GM08714 (cell line): ENCODE data around the gene INSIG1.

Experiments used
- H3K4me3 ChIP-seq: fragments of 200-500 bp; sonication (Bioruptor generic); 2 replicates; pipeline ENCODE4 v1.5.1; 2014; ENCODE audit warnings: mild to moderate bottlenecking, low read length, inconsistent platforms
- ZNF274 ChIP-seq: IDR thresholded peaks from 2 replicates; pipeline ENCODE4 v1.6.1; 2012; ENCODE audit warnings: mild to moderate bottlenecking, low read depth, low read length

Gene INSIG1

GRCh38 chr7:155298288-155298833 is 683 bp downstream of the INSIG1 start:
- no peak for TF ChIP-seq ZNF274
- peak overlapping the region; percentile 82 for H3K4me3 ChIP-seq

- no peak for TF ChIP-seq ZNF274
- H3K4me3 ChIP-seq, result peak overlapping the region; percentile 92
Observed at GRCh38 chr7:155298834-155299534, 1.3 kb downstream of the INSIG1 start.

- H3K4me3 ChIP-seq, result peak overlapping the region; percentile 92
- TF ChIP-seq ZNF274, result no peak
Observed at GRCh38 chr7:155299535-155300202, 2.0 kb downstream of the INSIG1 start.

- peak overlapping the region; percentile 92 for H3K4me3 ChIP-seq
- no peak for TF ChIP-seq ZNF274
Observed at GRCh38 chr7:155300641-155301452, 3.2 kb downstream of the INSIG1 start.

- no peak overlapping the region for H3K4me3 ChIP-seq
- TF ChIP-seq ZNF274, result no peak
Observed at GRCh38 chr7:155303039-155303593, 5.4 kb downstream of the INSIG1 start.

GRCh38 chr7:155303897-155304296 is 6.2 kb downstream of the INSIG1 start:
- no peak for TF ChIP-seq ZNF274
- H3K4me3 ChIP-seq, result no peak overlapping the region

- no peak for TF ChIP-seq ZNF274
- H3K4me3 ChIP-seq, result no peak overlapping the region
Observed at GRCh38 chr7:155305231-155305904, 7.7 kb downstream of the INSIG1 start.

GRCh38 chr7:155306673-155307470 is 9.2 kb downstream of the INSIG1 start:
- TF ChIP-seq ZNF274, result no peak
- no peak overlapping the region for H3K4me3 ChIP-seq

- H3K4me3 ChIP-seq, result no peak overlapping the region
- no peak for TF ChIP-seq ZNF274
Observed at GRCh38 chr7:155308330-155309020, 10.8 kb downstream of the INSIG1 start.

- no peak for TF ChIP-seq ZNF274
- no peak overlapping the region for H3K4me3 ChIP-seq
Observed at GRCh38 chr7:155309021-155309338, 11.3 kb downstream of the INSIG1 start.

- H3K4me3 ChIP-seq, result no peak overlapping the region
- no peak for TF ChIP-seq ZNF274
Observed at GRCh38 chr7:155310425-155311114, 12.9 kb downstream of the INSIG1 start.

GRCh38 chr7:155311826-155312537 is 14.3 kb downstream of the INSIG1 start:
- TF ChIP-seq ZNF274, result no peak

More at GRCh38 chr7:155311826-155312537, 14.3 kb downstream of the INSIG1 start:
- no peak overlapping the region for H3K4me3 ChIP-seq
